GM19463 (cell line): ENCODE data around the gene UTF1.
"Not testable (repeated sequence)": the region's sequence is repeated elsewhere in the genome, so short reads cannot be mapped to it uniquely, and the experiment has no call there.

ENCODE experiments used
- ATAC-seq: cut with Tn5 transposase; IDR thresholded peaks from one replicate; pipeline ENCODE4 v1.9.1; 2021; ENCODE audit warnings: mild to moderate bottlenecking, moderate library complexity; ENCODE audit not compliant: unreplicated experiment

The UTF1 gene

DNA sequence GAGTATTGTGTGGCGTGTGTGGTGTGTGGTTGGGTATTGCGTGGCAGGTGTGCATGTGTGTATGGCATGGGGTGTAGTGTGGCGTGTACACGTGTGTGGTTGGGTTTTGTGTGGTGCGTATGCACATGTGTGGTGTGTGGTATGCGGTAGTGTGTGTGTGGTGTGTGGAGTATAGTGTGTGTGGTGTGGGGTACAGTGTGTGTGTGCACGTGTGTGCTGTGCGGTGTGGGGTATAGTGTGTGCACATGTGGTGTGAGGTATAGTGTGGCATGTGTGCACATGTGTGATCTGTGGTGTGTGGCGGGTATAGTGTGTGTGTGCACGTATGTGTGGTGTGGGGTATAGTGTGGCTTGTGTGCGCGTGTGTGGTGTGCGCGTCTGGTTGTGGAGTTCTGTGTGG is 20.9 kb upstream of the UTF1 start:
- ATAC-seq, result no peak

DNA sequence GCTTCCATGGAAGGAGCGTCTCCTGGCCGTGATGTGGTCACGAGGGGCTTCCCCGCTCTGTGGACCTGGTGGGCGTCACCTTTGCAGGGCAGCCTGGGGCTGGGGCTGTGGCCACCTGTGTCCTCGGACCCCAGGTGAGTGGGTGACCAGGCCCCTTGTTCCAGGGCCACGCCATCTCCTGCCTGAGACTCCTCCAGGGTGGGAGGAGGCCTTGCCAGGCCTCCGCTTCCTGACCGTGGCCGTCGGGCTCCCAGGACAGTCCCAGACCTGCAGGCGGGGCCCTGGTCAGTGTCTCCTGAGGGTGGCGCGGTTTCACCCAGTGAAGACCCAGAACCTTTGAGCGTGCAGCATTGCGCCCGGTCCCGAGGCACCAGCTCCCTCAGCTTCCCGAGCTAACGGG is 20.4 kb upstream of the UTF1 start:
- no peak for ATAC-seq

DNA sequence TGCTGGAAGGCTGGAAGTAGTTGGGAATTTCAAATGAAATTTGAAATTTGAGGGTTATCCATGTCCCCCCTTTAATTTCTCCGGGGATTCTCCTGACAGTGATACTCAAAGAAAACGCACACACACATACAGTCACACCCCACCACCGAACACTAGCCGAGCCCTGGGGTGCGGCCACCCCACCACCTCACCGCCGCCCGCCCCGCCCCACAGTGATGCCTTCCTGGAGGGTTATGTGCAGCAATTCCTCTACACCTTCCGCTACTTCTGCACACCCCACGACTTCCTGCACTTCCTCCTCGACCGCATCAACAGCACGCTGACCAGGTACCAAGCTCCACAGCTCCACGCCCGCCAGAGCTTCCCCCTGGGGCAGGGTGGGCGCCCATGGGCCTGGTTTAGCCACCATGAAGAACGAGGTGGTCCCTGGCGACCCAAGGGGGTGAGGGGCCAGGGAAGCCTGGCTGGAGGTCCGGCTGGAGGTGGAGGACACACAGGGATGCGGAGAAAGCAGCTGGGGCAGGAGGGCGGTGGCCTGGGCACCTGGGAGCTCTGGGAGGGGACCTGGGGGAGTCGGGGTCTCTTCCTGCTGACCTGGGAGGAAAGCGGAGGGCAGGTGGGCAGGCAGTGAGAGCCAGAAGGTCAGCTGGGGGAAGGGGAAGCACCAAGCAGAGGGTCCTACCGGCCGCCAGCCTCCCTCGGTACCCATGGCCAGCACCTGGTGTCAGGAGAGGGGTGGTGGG is 19.4 kb upstream of the UTF1 start:
- ATAC-seq, result no peak

DNA sequence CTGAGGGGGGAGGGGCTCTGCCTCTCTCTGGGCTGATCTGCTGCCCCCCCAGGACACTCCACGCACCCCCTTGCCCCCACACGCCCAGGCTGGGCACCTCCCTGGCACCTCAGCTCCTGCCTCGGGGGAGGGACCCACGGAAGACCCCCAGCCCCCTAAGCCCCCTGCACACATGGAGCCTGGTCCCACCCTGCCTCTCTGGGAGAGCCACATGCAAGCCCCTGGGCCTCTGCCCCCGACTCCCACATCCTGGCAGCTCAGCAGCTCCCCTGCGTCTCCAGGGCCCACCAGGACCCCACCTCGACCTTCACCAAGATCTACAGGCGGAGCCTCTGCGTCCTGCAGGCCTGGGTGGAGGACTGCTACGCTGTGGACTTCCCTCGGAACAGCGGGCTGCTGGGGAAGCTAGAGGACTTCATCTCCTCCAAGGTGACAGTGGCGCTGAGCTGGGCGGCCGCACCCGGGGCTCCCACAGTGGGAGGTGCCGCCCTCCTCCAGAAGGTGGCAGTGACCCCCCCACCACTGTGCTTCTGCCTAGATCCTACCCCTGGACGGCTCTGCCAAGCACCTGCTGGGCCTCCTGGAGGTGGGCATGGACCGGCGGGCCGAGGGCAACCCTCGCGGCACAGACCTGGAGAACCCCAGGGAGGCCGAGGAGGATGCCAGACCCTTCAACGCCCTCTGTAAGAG is 18.7 kb upstream of the UTF1 start:
- ATAC-seq, result no peak

DNA sequence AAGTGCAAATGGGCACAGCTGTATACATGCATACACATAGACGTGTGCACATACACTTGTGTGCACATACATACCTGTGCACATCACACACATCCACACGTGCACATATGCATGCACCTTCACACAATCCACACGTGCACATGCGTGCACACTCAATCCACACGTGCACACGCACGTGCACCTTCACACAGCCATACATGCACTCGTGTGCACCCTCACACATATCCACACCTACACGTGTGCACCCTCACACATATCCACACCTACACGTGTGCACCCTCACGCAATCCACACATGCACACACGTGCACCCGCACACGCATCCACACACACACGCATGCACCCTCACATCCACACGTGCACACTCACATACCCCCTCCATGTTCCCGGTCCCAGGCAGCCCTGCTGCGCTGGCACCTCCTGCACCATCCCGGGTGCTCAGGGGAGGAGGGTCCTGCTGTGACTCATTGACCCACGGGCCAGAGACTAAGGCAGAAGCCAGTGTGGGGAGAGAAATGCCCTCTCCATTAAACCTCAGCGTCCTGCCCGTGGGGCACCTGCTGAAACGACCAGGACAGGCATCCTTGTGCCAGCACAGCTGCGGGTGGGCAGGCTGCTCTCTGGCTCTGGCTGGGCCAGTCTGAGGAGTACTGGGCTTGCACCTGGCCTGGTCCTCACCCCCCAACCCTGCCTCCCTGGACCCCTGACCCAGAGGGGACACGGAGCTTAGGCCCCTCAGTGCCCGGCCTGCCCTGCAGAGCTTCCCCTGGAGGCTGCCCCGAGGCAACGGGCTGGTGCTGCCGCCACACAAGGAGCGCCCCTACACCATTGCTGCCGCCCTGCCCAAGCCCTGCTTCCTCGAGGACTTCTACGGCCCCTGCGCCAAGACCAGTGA is 17.8 kb upstream of the UTF1 start:
- no peak for ATAC-seq

DNA sequence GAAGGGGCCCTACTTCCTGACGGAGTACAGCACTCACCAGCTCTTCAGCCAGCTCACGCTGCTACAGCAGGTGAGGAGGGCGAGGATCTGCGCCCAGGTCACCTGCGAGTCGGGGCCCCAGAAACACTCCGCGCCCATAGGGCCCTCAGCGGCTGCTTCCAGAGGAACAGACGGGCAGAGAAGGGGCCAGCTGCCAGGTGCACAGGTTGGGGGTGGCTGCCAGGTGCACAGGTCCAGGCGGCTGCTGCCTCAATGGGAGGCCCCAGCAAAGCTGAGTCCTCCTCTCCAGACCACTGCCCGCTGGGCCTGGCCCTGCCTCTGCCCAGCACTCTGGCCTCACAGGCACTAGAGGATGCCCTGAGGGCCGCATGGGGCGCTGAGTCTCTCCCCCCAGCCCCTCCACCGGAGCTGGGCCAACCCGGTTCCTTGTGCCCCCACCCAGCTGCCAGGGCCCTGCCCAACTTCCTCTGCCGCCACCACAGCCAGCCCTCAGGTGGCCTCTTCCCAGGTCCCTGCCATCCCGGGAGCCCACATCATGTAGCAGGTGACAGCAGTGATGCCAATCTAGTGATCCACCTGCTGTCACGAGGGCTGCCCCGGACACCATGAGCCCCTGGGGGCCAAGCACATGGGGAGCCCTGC is 17.0 kb upstream of the UTF1 start:
- no peak for ATAC-seq

DNA sequence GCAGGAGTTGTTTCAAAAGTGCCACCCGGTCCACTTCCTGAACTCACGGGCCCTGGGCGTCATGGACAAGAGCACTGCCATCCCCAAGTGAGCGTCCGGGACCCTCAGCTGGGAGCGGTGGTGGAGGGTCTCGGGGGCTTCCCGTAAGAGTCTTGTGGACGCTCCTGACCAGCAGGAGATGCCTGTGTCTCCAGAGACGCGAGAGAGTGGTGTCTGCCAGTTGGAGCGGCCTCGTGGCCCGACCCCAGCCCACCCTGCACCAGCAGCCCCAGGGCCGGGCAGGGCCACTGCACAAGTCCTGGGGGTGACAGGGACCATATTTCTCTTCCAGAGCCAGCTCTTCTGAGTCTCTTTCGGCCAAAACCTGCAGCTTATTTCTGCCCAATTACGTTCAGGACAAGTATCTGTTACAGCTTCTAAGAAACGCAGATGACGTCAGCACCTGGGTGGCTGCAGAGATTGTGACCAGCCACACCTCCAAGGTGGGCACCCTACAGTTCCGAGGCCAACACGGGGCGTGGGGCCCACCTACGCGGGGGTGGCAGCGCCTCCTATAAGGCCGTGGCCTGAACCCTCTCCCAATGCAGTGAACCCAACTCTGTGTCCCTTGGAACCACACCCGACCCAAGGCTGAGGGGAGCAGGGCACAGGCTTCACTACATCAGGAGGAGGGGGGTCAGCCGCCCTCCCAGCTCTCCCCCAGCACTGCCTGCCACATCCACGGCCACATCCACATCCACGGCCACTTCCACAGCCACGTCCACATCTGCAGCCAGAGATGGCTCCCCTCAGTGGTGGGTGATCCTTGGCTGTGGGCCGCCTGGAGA is 16.2 kb upstream of the UTF1 start:
- ATAC-seq, result no peak

DNA sequence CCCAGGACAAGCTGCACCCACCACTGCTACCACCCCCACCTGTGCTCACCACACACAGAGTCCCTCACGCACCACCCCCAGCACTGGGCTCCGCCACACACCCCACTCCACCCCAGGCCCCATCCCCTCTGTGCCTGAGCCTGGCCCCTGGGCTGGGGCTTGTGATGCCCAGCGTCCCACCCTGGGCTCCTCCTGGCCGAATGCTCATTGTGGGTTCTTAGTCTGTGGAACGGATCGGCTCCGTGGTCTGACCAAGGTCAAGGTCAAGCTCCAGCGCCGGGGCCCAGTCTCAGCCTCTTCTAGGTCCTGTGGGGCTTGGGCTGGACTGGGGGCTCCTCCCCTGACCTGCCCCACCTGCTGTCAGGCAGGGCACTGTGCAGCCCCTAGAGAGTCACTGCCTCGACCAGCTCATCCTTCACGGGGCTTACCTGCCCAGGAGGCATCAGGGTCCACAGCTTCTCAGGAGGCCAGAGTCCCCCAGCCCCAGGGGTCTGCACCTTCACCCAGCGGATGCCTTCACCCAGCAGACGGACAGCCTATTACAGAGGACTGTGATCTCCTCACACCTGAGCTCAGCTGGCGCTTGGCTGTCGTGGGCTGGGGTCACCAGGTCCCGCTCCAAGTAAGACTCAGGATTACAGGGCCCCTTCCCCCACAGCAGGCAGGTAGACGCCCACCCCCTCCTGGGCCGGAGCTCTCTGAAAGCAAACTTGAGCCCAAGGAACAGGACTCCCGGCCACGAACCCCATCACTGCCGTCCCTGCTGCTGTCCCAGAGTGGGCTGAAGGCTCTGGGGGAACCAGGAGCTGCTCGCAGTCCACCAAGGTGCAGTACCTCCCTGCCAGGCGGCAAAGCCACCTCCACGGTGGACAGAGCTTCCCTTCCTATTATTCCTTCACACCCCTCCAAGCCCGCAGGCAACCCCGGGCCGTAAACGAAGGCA is 15.3 kb upstream of the UTF1 start:
- no peak for ATAC-seq

DNA sequence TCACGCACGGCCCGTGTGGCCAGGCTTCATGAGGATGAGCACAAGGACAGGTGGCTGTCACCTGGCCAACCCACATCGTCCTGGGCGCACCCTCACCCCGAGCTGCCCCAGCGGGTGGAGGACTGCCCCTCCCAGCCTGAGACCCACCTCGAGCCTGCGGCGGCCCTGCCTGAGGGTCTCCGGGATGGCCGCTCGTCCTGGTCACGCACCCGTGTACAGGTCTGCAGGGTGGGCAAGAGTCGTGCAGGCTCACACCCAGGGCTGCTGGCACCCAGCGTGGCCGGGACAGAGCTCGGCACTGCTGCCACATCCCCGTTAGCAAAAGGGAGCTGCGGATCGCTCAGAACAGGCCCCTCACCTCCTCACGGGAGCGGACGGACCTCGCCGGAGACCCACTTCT is 14.4 kb upstream of the UTF1 start:
- ATAC-seq, result no peak

DNA sequence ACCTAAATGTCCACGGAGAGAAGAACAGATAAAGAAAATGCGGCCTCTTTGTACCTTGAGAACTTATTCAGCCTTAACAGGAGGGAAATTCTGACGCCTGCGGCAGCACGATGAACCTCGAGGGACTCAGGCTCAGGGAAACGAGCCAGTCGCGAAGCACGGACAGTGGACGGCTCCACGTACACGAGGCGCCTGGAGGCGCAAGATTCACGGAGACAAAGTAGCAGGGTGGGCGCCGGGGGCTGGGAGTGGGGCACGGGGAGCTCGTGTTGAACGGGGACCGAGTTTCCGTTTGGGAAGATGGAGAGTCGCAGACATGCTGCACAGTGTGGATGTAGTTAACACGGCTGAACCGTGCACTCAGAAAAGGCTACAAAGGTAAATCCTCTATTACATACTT is 13.2 kb upstream of the UTF1 start:
- no peak for ATAC-seq

DNA sequence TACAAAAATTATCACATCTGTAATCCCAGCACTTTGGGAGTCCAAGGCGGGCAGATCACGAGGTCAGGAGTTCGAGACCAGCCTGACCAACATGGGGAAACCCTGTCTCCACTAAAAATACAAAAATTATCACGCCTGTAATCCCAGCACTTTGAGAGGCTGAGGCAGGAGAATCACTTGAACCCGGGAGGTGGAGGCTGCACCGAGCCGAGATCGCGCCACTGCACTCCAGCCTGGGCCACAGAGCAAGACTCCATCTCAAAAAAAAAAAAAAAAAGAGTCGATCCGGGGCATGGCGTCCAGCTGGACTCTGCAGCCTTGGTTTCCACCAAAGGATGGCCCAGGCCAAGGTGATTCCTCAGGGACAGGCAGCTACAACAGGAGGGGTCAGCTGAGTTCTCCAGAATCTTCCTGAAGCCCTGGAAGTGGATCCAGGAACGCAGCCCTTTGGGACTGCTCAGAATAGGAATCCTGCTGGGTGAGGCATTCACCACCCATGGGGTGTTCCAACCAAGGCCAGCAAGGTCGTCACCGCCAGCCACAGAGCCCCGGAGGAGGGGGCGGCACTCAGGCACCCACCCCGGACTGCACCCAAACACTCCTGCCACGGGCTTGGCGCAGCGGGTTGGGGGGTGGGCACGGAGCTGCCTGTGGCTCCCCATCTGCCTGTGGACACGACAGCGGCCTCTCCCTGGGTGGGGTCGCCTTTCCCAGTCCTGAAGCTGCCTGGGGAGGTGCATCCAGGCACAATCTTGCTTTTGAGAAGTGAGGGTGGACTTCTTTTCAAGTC is 12.0 kb upstream of the UTF1 start:
- ATAC-seq, result no peak

DNA sequence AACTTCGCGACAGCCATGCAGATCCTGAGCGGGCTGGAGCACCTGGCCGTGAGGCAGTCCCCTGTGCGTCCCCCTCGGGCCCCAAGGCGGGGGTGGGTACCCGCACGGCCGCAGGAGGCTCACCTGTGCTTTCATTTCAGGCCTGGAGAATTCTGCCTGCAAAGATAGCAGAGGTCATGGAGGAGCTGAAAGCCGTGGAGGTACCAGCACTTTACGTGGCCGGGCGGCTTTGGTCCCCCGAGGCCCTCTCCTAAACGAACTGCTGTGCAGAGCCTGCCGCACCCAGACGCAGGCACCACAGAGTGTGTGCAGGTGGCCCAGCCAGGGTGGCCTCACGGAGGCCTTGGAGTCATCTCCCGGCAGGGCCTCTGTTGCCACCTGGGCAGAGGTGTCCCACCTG is 11.1 kb upstream of the UTF1 start:
- no peak for ATAC-seq

DNA sequence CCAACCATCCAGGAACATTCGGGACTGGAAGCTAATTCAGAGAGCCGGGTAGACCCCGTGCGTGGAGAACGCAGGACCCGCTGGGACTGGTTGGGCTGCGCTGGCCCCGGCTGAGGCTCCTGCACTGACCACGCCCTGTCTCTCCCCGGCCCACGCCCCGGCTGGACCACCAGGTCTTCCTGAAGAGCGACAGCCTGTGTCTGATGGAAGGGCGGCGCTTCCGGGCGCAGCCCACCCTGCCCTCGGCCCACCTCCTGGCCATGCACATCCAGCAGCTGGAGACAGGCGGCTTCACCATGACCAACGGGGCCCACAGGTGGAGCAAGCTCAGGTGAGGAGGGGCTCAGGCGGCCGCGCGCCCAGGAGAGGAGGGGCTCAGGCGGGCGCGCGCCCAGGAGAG is 10.2 kb upstream of the UTF1 start:
- ATAC-seq, result no peak

DNA sequence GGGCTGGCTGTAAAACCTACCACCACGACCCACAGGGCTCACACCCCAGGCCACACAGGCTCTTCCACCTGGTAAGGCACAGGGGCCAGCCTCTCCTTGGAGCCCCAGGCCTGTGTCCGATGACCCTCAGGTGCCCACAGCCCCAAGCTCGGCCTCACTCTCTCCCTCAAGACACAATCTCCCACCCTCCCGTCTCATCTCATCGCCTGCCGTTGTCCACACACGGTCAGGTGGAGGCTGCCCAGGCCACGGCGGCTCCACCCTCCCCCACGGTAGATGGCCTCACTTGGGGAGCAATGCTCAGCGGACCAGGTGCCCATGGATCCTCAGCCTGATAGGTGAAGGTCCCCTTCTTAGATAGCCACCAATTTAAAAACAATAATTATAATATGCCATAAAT is 8.7 kb upstream of the UTF1 start:
- ATAC-seq, result no peak

DNA sequence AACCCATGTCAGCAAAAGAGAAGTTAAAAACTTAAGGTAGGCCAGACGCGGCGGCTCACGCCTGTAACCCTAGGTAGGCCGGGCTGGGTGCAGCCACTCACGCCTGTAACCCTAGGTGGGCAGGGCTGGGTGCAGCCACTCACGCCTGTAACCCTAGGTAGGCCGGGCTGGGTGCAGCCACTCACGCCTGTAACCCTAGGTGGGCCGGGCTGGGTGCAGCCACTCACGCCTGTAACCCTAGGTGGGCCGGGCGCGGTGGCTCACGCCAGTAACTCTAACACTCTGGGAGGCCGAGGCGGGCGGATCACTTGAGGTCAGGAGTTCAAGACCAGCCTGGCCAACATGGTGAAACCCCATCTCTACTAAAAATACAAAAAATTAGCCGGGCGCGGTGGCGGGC is 8.3 kb upstream of the UTF1 start:
- not testable (repeated sequence) for ATAC-seq

DNA sequence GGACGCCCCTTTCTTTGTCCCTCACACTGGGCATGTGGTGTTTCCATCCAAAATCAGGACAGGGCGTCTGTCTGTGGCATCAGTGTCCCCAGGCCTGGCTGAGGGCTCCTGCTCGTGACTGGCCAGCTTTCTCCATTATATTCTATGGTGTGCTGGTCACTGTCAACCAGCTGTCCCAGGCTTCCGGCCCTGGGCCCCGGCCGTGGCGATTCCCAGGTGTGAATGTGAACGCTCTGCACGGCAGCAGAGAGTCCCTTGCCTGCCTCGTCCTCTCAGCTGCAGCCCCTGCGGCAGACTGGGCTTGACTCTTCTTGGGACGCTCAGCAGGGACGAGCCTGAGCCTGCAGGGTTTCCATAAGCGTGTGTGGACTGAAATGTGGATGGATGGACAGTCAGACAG is 5.9 kb upstream of the UTF1 start:
- no peak for ATAC-seq

DNA sequence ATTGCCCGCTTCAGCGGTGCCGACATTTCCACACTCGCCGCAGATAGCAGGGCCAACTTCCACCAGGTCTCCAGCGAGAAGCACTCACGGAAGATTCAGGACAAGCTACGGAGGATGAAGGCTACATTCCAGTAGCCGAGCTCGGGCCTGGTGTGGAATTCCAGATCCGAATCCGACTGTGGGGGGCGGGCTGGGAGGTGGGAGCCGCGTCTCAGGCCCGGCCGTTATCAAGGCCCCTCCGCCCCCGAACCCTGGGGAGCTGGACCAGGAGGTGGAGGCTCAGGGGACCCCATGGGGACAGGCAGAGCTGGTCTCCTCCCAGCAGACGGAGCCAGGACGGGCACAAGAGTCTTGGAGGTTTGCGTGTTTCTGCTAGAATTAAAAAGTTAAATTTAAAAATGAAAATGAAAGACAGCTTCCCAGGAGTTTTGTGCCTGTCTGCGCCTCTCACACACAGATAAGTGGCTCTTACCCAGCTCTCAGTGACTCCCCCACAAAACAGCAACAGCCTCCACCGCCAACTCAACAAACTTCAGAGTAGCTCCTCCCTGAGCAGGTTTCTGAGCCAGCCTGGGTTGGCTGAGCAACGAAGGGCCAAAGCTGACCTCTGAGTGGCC is 5.2 kb upstream of the UTF1 start:
- ATAC-seq, result no peak

DNA sequence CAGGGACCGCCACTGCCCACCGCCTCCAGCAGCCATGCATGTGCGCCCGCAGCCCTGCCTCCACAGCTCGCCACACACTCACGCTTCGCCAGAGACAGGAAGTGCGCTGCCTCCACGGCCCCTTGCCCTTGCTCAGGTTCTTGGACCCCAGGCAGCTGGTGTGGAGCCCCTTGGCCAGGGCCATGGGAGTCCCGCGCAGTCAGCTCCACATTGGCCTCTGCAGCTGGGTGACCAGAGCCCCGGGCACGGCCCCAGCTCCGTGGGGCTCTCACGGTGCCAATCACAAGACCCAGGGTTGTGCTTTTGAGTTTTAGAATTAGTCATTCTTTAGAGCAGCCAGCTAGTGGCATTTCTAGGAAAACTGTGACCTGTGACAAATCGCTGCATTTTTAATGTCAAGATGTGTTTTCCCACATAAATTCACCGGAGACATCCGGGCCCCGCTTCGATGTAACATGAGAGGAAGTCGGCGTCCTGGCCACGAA is 4.3 kb upstream of the UTF1 start:
- no peak for ATAC-seq
